Fibroblast of lung (primary cell): Measurements from ENCODE around the gene RDH5. TPM values are rescaled to one million over a fixed set of nuclear protein-coding genes. Genes with fewer than 3 reads are reported as not detected.

Source experiments
- DNase-seq, 2 donors: peaks; one replicate each; pipeline versions ENCODE4 v3.0.0 to v3.0.0-alpha.2; 2010; ENCODE audit warnings: low read depth in 2 of 2
- H2AFZ ChIP-seq: 2 replicates; pipeline ENCODE4 v1.5.1; 2012; ENCODE audit warnings: low read length, control low read depth, inconsistent platforms
- H3K27ac ChIP-seq: 2 replicates; pipeline ENCODE4 v1.5.1; 2011; ENCODE audit warnings: low read length, control low read depth; ENCODE audit not compliant: insufficient read depth
- H3K27me3 ChIP-seq: 2 replicates; pipeline ENCODE4 v1.5.1; 2011; ENCODE audit warnings: mild to moderate bottlenecking, low read length; ENCODE audit not compliant: control insufficient read depth, insufficient read depth
- H3K36me3 ChIP-seq: 2 replicates; pipeline ENCODE4 v1.5.1; 2011; ENCODE audit warnings: low read length; ENCODE audit not compliant: control insufficient read depth, insufficient read depth
- H3K4me1 ChIP-seq: 2 replicates; pipeline ENCODE4 v1.5.1; 2011; ENCODE audit warnings: low read length; ENCODE audit not compliant: control insufficient read depth, insufficient read depth; ENCODE audit errors: extremely low read depth
- H3K4me2 ChIP-seq: 2 replicates; pipeline ENCODE4 v1.5.1; 2011; ENCODE audit warnings: low read length, control low read depth; ENCODE audit not compliant: insufficient read depth; ENCODE audit errors: extremely low read depth
- H3K4me3 ChIP-seq, 4 experiments: fragments of 200-600 bp in 1 of 4; sonication (generic) in 1 of 4; replicated peaks in 1 of 4; 2 replicates each; pipeline ENCODE4 v1.5.1; 2011 to 2016; ENCODE audit warnings: low read length in 4 of 4, low read depth in 3 of 4, mild to moderate bottlenecking in 3 of 4, control low read depth in 2 of 4, inconsistent platforms in 1 of 4, mixed read lengths in 1 of 4; ENCODE audit not compliant: insufficient read depth in 1 of 4; ENCODE audit errors: control extremely low read depth in 1 of 4
- H3K79me2 ChIP-seq: 2 replicates; pipeline ENCODE4 v1.5.1; 2012; ENCODE audit warnings: mild to moderate bottlenecking, low read length, inconsistent platforms; ENCODE audit not compliant: control insufficient read depth, insufficient read depth
- H3K9ac ChIP-seq: 2 replicates; pipeline ENCODE4 v1.5.1; 2011; ENCODE audit warnings: mild to moderate bottlenecking, low read length, control low read depth; ENCODE audit not compliant: insufficient read depth
- H3K9me3 ChIP-seq: 2 replicates; pipeline ENCODE4 v1.5.1; 2012; ENCODE audit warnings: low read depth, low read length; ENCODE audit not compliant: control insufficient read depth, insufficient read depth
- H4K20me1 ChIP-seq: 2 replicates; pipeline ENCODE4 v1.5.1; 2011; ENCODE audit warnings: low read length; ENCODE audit not compliant: control insufficient read depth, insufficient read depth; ENCODE audit errors: extremely low read depth
- EZH2 ChIP-seq: IDR thresholded peaks from 2 replicates; pipeline ENCODE4 v1.5.1; 2012; ENCODE audit warnings: low read length, control low read depth, mild to moderate bottlenecking; ENCODE audit errors: missing control alignments
- polyA plus RNA-seq, 2 donors: library from polyadenylated mRNA; depleted of rRNA in 1 of 2; stranded (reverse) in 1 of 2; unstranded in 1 of 2; fragments of >200 nt; gene quantifications; 2 replicates each; pipeline ENCODE4 v1.2.1, GENCODE V29; 2011 to 2012; ENCODE audit warnings: missing spikeins in 1 of 2
- total RNA-seq: library from RNA; depleted of rRNA; stranded (reverse); fragments of >200 nt; gene quantifications from 2 replicates; pipeline ENCODE4 v1.2.1, GENCODE V29; 2014
- TF ChIP-seq, protein P1 (sequence below), 2 donors: IDR thresholded peaks in 1 of 2; conservative IDR thresholded peaks in 1 of 2; 1 replicate in 1 of 2; 2 replicates in 1 of 2; pipeline ENCODE4 v1.5.1; 2011 to 2012; ENCODE audit warnings: low read length in 2 of 2, control low read depth in 1 of 2, inconsistent platforms in 1 of 2, low read depth in 1 of 2, mild to moderate bottlenecking in 1 of 2

RDH5 gene
- total and polyA plus RNA-seq, 2 donors (not counting 1 experiment from before 2014, with no cell fraction given), result 16.7 to 49.2 TPM

DNA sequence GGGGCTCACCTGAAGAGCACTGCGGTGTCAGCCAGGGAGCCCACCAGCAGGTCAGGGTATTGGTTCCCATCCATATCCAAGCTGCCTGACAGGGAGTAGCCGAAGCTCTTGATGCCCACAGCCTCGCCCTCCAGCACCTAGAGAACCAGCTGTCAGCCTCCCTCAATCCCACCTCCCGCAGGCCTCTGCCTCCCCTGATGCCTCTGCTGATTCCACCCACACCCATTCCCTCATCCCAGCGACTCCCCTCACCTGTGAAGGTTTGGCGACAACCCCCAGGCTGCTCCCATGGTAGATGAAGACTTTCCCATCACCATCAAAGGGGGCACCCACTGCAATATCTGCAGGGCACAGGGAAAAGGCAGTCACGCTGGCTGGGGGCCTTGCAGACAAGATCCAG is 22.5 kb upstream of the RDH5 start:
- Histone ChIP-seq H3K4me1 (peaks cover 4% of the 10 kb centered on the region), H2AFZ (no peak overlapping the region), H3K4me3 (no peak overlapping the region), H4K20me1 (no peaks in the 10 kb centered on the region), H3K27ac (no peak overlapping the region), H3K9me3 (no peaks in the 10 kb centered on the region), H3K27me3 (no peaks in the 10 kb centered on the region), H3K79me2 (no peaks in the 10 kb centered on the region), H3K36me3 (peaks cover 17% of the 10 kb centered on the region), H3K4me2 (no peak overlapping the region), H3K9ac (no peak overlapping the region)
- DNase-seq, result no peak
- TF ChIP-seq, protein P1, sequence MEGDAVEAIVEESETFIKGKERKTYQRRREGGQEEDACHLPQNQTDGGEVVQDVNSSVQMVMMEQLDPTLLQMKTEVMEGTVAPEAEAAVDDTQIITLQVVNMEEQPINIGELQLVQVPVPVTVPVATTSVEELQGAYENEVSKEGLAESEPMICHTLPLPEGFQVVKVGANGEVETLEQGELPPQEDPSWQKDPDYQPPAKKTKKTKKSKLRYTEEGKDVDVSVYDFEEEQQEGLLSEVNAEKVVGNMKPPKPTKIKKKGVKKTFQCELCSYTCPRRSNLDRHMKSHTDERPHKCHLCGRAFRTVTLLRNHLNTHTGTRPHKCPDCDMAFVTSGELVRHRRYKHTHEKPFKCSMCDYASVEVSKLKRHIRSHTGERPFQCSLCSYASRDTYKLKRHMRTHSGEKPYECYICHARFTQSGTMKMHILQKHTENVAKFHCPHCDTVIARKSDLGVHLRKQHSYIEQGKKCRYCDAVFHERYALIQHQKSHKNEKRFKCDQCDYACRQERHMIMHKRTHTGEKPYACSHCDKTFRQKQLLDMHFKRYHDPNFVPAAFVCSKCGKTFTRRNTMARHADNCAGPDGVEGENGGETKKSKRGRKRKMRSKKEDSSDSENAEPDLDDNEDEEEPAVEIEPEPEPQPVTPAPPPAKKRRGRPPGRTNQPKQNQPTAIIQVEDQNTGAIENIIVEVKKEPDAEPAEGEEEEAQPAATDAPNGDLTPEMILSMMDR (conservative IDR thresholded peaks at IDR 0.05 in 1 of 2, IDR thresholded peaks at IDR 0.05 in 1 of 2; ENCODE audit: low read depth in 1 of 2, low read length in 2 of 2), result no peak
- no peak for TF ChIP-seq EZH2

DNA sequence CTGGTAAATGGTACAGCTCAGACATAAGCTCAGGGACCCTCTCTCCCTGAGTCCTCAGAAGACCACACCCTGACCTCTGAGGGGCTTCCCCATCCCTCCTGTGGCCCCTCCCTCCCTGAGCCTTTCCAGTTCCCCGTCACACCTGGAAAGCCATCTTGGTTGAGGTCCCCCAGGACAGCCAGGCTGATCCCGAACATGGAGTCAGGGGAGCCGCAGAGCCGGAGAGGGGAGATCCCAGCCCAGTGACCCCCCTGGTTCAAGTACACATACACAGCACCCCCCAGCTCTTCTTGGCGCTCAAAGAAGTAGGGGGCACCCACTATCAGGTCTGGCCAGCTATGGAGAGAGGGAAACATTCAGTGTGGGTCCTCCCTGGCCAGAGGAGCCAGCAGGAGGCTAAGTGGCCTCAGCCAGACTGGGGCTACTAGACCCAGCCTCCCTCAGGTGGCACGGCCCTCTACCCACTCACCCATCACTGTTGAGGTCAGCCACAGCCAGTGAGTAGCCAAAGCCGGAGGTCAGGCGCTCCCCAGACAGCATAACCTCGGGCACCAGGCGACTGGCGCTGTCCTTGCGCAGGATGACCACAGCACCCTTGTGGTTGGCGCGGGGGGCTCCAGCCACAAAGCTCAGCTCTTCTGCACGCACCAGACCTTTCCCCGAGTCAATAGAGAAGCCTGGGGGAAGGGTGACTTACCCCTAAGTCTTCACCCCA is 21.8 kb upstream of the RDH5 start:
- H3K27ac ChIP-seq, result no peak overlapping the region
- H3K4me3 ChIP-seq, result no peak overlapping the region
- H4K20me1 ChIP-seq, result no peaks in the 10 kb centered on the region
- H3K4me1 ChIP-seq, result peaks cover 6% of the 10 kb centered on the region
- peaks cover 3% of the 10 kb centered on the region for H3K79me2 ChIP-seq
- H3K36me3 ChIP-seq, result peaks cover 15% of the 10 kb centered on the region
- H3K4me2 ChIP-seq, result no peak overlapping the region
- no peak for DNase-seq
- TF ChIP-seq, protein P1 (conservative IDR thresholded peaks at IDR 0.05 in 1 of 2, IDR thresholded peaks at IDR 0.05 in 1 of 2; ENCODE audit: low read depth in 1 of 2, low read length in 2 of 2), result no peak
- no peak for TF ChIP-seq EZH2
- no peak overlapping the region for H3K9ac ChIP-seq
- no peak overlapping the region for H2AFZ ChIP-seq
- H3K27me3 ChIP-seq, result no peaks in the 10 kb centered on the region
- H3K9me3 ChIP-seq, result no peaks in the 10 kb centered on the region

DNA sequence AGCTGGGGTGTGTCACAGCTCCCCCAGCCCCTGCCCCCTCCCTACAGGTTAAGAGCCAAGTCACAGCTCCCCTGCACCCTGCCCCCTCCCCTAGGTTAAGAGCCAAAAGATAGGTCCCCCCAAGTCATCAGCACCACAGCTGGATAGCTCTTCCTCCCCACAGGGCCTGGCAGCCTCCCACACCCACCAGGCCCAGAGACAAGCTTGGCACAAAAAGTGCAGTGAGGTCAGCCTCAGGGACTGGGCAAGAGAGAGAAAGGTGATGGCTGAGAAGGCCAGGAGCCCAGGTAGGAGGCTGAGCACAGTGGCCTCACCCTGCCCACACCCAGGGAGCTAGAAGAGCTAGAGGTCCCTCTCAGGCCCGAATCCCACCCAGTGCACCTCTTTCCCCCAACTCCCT is 21.2 kb upstream of the RDH5 start:
- H3K27ac ChIP-seq, result no peak overlapping the region
- H3K36me3 ChIP-seq, result peaks cover 12% of the 10 kb centered on the region
- no peak overlapping the region for H3K4me3 ChIP-seq
- H3K4me2 ChIP-seq, result no peak overlapping the region
- no peaks in the 10 kb centered on the region for H4K20me1 ChIP-seq
- no peaks in the 10 kb centered on the region for H3K9me3 ChIP-seq
- TF ChIP-seq EZH2, result no peak
- TF ChIP-seq, protein P1 (conservative IDR thresholded peaks at IDR 0.05 in 1 of 2, IDR thresholded peaks at IDR 0.05 in 1 of 2; ENCODE audit: low read depth in 1 of 2, low read length in 2 of 2), result no peak
- H3K79me2 ChIP-seq, result peaks cover 8% of the 10 kb centered on the region
- H3K27me3 ChIP-seq, result no peaks in the 10 kb centered on the region
- H3K4me1 ChIP-seq, result peaks cover 8% of the 10 kb centered on the region
- no peak for DNase-seq
- no peak overlapping the region for H2AFZ ChIP-seq
- no peak overlapping the region for H3K9ac ChIP-seq
